Uterus (tissue), 4 donors: ENCODE data around the gene MCMBP. TPM values are rescaled to one million over a fixed set of nuclear protein-coding genes. Genes with fewer than 3 reads are reported as not detected.

Source experiments
- DNase-seq, 2 donors: peaks; one replicate each; pipeline ENCODE4 v3.0.0-alpha.2; 2019 to 2020
- H3K27ac ChIP-seq, 2 donors: fragments of 200-600 bp; sonication (generic); 1 replicate in 1 of 2; 2 replicates in 1 of 2; pipeline ENCODE4 v1.5.1; 2016 to 2018
- H3K27me3 ChIP-seq, 2 donors: fragments of 200-600 bp; sonication (generic); one replicate each; pipeline ENCODE4 v1.5.1; 2018 to 2019; ENCODE audit warnings: control low read depth in 1 of 2
- H3K36me3 ChIP-seq, 2 donors: fragments of 200-600 bp; sonication (generic); one replicate each; pipeline ENCODE4 v1.5.1; 2019; ENCODE audit warnings: control low read depth in 1 of 2
- H3K4me1 ChIP-seq, 2 donors: fragments of 200-600 bp; sonication (generic); one replicate each; pipeline ENCODE4 v1.5.1; 2018 to 2019; ENCODE audit warnings: control low read depth in 1 of 2
- H3K4me3 ChIP-seq, 2 donors: fragments of 200-600 bp; sonication (generic); 1 replicate in 1 of 2; 2 replicates in 1 of 2; pipeline ENCODE4 v1.5.1; 2018 to 2019; ENCODE audit warnings: mild to moderate bottlenecking in 1 of 2
- H3K9me3 ChIP-seq, 2 donors: fragments of 200-600 bp; sonication (generic); one replicate each; pipeline ENCODE4 v1.5.1; 2019; ENCODE audit warnings: control low read depth in 1 of 2
- POLR2A ChIP-seq, 2 donors: fragments of 450-650 bp; IDR thresholded peaks; one replicate each; pipeline ENCODE4 v1.6.1; 2016; ENCODE audit warnings: antibody characterized with exemption in 2 of 2, mild to moderate bottlenecking in 1 of 2, moderate library complexity in 1 of 2
- intact Hi-C: fragments of 100-400 bp; cut with DNase I; formaldehyde crosslinking; loops from one replicate; pipeline ENCODE4 v1.15.1; 2023; ENCODE audit warnings: low total_unique reads
- total RNA-seq, 4 donors: library from RNA; depleted of rRNA in 3 of 4; stranded (reverse); fragments of >200 nt in 3 of 4; gene quantifications; one replicate each; pipeline versions ENCODE4 v1.1.0 to v1.2.4, GENCODE V29; 2014 to 2023
- TF ChIP-seq, protein P1 (sequence below), 4 experiments: fragments of 200-600 bp in 2 of 4; fragments of 450-650 bp in 2 of 4; sonication (generic) in 2 of 4; IDR thresholded peaks; one replicate each; pipeline ENCODE4 v1.5.1; 2016 to 2019; ENCODE audit warnings: antibody characterized with exemption in 4 of 4, mild to moderate bottlenecking in 2 of 4, moderate library complexity in 1 of 4
- donor health status: DM: yes; HTN: yes; CAD: no.

MCMBP gene, protein sequence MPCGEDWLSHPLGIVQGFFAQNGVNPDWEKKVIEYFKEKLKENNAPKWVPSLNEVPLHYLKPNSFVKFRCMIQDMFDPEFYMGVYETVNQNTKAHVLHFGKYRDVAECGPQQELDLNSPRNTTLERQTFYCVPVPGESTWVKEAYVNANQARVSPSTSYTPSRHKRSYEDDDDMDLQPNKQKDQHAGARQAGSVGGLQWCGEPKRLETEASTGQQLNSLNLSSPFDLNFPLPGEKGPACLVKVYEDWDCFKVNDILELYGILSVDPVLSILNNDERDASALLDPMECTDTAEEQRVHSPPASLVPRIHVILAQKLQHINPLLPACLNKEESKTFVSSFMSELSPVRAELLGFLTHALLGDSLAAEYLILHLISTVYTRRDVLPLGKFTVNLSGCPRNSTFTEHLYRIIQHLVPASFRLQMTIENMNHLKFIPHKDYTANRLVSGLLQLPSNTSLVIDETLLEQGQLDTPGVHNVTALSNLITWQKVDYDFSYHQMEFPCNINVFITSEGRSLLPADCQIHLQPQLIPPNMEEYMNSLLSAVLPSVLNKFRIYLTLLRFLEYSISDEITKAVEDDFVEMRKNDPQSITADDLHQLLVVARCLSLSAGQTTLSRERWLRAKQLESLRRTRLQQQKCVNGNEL
- total RNA-seq: 10 to 100 TPM; 69.4 to 84.7 (median 76.7) TPM

DNA sequence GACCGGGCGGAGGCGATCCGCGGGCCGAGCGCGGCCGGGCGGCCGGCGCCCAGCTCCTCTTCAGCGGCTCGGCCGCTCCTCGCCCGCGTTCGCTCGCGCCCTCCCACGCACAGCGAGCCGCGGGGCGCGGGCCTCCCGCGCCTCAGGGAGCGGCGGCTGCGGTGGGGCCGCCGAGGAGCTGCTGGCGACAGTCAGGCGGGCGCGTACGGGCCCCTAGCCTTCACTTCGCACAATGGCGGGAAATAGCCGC lies at the start of gene MCMBP:
Gene MCMBP (minus strand): TSS at position 234 of the 250 bp plus-strand sequence. CDS start 259 bp downstream, outside the sequence.
- peak within 1 kb of the TSS; percentile 85 to 91 for H3K27ac ChIP-seq
- no peak for DNase-seq
- no peaks in the 10 kb centered on the region for H3K4me1 ChIP-seq
- H3K4me3 ChIP-seq: peak within 1 kb of the TSS; percentile 61 to 83
- intact Hi-C loops: no loop called here
- no peaks in the 10 kb centered on the region for H3K9me3 ChIP-seq
- no peaks in the 10 kb centered on the region for H3K27me3 ChIP-seq
- TF ChIP-seq, protein P1, sequence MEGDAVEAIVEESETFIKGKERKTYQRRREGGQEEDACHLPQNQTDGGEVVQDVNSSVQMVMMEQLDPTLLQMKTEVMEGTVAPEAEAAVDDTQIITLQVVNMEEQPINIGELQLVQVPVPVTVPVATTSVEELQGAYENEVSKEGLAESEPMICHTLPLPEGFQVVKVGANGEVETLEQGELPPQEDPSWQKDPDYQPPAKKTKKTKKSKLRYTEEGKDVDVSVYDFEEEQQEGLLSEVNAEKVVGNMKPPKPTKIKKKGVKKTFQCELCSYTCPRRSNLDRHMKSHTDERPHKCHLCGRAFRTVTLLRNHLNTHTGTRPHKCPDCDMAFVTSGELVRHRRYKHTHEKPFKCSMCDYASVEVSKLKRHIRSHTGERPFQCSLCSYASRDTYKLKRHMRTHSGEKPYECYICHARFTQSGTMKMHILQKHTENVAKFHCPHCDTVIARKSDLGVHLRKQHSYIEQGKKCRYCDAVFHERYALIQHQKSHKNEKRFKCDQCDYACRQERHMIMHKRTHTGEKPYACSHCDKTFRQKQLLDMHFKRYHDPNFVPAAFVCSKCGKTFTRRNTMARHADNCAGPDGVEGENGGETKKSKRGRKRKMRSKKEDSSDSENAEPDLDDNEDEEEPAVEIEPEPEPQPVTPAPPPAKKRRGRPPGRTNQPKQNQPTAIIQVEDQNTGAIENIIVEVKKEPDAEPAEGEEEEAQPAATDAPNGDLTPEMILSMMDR (IDR thresholded peaks at IDR 0.05): peak in 1 of 4 experiments; percentile 17
- TF ChIP-seq POLR2A (IDR thresholded peaks at IDR 0.05): peak; percentile 88 to 90
- no peaks in the 10 kb centered on the region for H3K36me3 ChIP-seq

DNA sequence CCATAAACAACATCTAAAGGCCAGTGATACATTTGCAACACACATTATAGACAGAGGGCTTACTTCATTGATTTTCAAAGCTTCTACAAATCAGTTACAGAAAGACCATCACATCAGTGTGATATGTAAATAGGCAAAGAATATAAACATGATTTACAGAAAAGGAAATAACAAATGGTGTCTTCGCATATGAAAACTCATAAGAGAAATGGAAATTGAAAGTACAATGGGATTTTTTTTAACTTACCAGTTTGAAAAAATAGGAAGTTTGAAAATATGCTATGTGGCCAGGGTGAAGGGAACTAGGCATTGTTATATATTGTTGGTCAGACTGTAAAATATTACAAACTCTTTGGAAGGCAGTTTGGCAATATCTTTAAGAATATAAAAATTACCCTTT lies 47.2 kb upstream of the MCMBP start:
- no peak for DNase-seq
- Histone ChIP-seq H3K27me3 (no peaks in the 10 kb centered on the region), H3K27ac (no peak overlapping the region), H3K9me3 (no peaks in the 10 kb centered on the region), H3K4me3 (no peak overlapping the region), H3K4me1 (no peaks in the 10 kb centered on the region), H3K36me3 (no peaks in the 10 kb centered on the region)
- intact Hi-C loops: no loop called here
- TF ChIP-seq, protein P1 (IDR thresholded peaks at IDR 0.05): no peak
- TF ChIP-seq POLR2A (IDR thresholded peaks at IDR 0.05): no peak

DNA sequence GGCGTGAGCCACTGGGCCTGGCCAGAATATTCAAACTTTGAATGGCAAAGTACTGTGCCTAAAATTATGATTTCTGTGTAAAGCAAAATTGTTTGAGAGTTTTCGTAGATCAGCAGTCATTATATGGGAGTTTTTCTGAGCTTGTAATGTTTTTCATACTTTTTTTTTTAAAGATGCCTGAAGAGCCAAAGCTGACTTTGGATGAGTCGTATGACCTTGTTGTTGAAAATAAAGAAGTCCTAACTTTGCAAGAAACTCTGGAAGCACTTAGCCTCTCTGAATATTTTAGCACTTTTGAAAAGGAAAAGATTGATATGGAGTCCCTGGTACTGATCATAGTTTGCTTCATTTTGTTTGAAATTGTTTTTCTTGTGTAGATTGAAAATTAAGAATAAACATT lies 46.6 kb upstream of the MCMBP start:
- TF ChIP-seq POLR2A (IDR thresholded peaks at IDR 0.05): no peak
- TF ChIP-seq, protein P1 (IDR thresholded peaks at IDR 0.05): no peak
- Histone ChIP-seq H3K9me3 (no peaks in the 10 kb centered on the region), H3K27ac (no peak overlapping the region), H3K4me1 (no peaks in the 10 kb centered on the region), H3K27me3 (no peaks in the 10 kb centered on the region), H3K36me3 (no peaks in the 10 kb centered on the region), H3K4me3 (no peak overlapping the region)
- no peak for DNase-seq
- intact Hi-C loops: no loop called here

DNA sequence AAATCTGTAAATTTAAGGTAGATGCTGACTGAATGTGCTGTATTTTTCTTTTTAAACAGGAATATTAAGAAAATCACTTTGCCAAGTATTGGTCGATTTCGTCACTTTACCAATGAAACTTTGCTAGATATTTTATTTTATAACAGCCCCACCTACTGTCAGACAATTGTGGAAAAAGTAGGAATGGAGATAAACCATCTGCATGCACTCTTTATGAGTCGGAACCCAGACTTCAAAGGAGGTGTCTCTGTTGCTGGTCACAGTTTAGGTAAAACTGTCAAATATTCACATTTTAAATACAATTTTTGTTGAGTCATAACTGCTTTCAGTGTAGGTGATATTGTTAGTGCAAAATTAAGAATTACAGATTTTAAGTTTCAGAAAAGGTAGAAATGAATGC lies 45.1 kb upstream of the MCMBP start:
- no peaks in the 10 kb centered on the region for H3K36me3 ChIP-seq
- H3K27me3 ChIP-seq: no peaks in the 10 kb centered on the region
- H3K4me3 ChIP-seq: no peak overlapping the region
- H3K9me3 ChIP-seq: no peaks in the 10 kb centered on the region
- H3K27ac ChIP-seq: no peak overlapping the region
- DNase-seq: no peak
- intact Hi-C loops: no loop called here
- TF ChIP-seq, protein P1 (IDR thresholded peaks at IDR 0.05): no peak
- no peak for TF ChIP-seq POLR2A (IDR thresholded peaks at IDR 0.05)
- no peaks in the 10 kb centered on the region for H3K4me1 ChIP-seq

DNA sequence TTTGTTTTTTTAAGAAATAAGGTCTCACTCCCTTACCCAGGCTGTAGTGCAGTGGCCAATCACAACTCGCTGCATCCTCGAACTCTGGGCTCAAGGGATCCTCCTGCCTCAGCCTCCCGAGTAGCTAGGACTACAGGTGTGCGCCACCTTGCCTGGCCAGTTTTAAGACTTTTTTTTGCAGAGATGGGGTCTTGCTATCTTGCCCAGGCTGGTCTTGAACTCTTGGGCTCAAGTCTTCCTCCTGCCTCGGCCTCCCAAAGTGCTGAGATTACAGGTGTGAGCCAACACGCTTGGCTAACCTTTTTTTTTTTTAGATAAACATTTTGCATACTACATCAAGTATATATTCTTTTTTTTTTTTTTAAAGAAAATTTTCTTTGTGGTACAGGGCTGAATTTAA lies 38.0 kb upstream of the MCMBP start:
- no peak for DNase-seq
- Histone ChIP-seq H3K4me3 (no peak overlapping the region), H3K36me3 (no peaks in the 10 kb centered on the region), H3K27ac (no peak overlapping the region), H3K4me1 (no peaks in the 10 kb centered on the region), H3K9me3 (no peaks in the 10 kb centered on the region), H3K27me3 (no peaks in the 10 kb centered on the region)
- TF ChIP-seq, protein P1 (IDR thresholded peaks at IDR 0.05): no peak
- TF ChIP-seq POLR2A (IDR thresholded peaks at IDR 0.05): no peak
- intact Hi-C loops: no loop called here
